ENCODE measurements around the gene EIF4E2.

- TF ChIP-seq CTCF (IDR thresholded peaks at IDR 0.05; ENCODE audit: poor library complexity) (no peak), EZH2phosphoT487 (IDR thresholded peaks at IDR 0.05; ENCODE audit: low read depth, severe bottlenecking, unreplicated experiment) (no peak)
These were observed 47.0 kb downstream of the EIF4E2 start for GRCh38 chr2:232597362-232598079.

Data from hepatocyte (in vitro differentiated cells).